Liver (tissue), 9 donors: Measurements from ENCODE around the gene USP16. TPM values are rescaled to one million over a fixed set of nuclear protein-coding genes. Genes with fewer than 3 reads are reported as not detected.

Source experiments
- DNase-seq: peaks from one replicate; pipeline ENCODE4 v3.0.0-alpha.2; 2017; ENCODE audit warnings: low spot score
- H3K27ac ChIP-seq, 2 donors: one replicate each; pipeline ENCODE4 v1.7.0; 2013; ENCODE audit warnings: inconsistent platforms in 2 of 2, low read length in 2 of 2, control low read depth in 1 of 2, low read depth in 1 of 2, mild to moderate bottlenecking in 1 of 2
- H3K27me3 ChIP-seq, 4 donors: one replicate each; pipeline versions ENCODE4 v1.6.1 to v1.7.0; 2013; ENCODE audit warnings: low read length in 3 of 4, inconsistent platforms in 1 of 4, mild to moderate bottlenecking in 1 of 4, moderate library complexity in 1 of 4; ENCODE audit not compliant: control insufficient read depth in 4 of 4, insufficient read depth in 4 of 4
- H3K36me3 ChIP-seq, 4 donors: one replicate each; pipeline versions ENCODE4 v1.6.1 to v1.7.0; 2013; ENCODE audit warnings: low read length in 3 of 4, mild to moderate bottlenecking in 3 of 4, low read depth in 1 of 4, moderate library complexity in 1 of 4; ENCODE audit not compliant: control insufficient read depth in 4 of 4, insufficient read depth in 3 of 4
- H3K4me1 ChIP-seq, 4 donors: one replicate each; pipeline versions ENCODE4 v1.6.1 to v1.7.0; 2013; ENCODE audit warnings: low read length in 3 of 4, mild to moderate bottlenecking in 3 of 4, moderate library complexity in 1 of 4; ENCODE audit not compliant: control insufficient read depth in 4 of 4, insufficient read depth in 4 of 4
- H3K4me3 ChIP-seq, 3 donors: one replicate each; pipeline versions ENCODE4 v1.6.1 to v1.7.0; 2013; ENCODE audit warnings: low read length in 3 of 3, control low read depth in 1 of 3, low read depth in 1 of 3, mild to moderate bottlenecking in 1 of 3
- H3K9ac ChIP-seq, 2 donors: one replicate each; pipeline ENCODE4 v1.7.0; 2013; ENCODE audit warnings: low read length in 2 of 2, mild to moderate bottlenecking in 2 of 2, moderate library complexity in 2 of 2, control low read depth in 1 of 2, low read depth in 1 of 2
- H3K9me3 ChIP-seq, 4 donors: one replicate each; pipeline versions ENCODE4 v1.6.1 to v1.7.0; 2013; ENCODE audit warnings: low read length in 3 of 4; ENCODE audit not compliant: control insufficient read depth in 4 of 4
- ATF3 ChIP-seq: IDR thresholded peaks from 2 replicates; pipeline ENCODE4 v1.6.1; 2016; ENCODE audit warnings: antibody characterized with exemption
- CTCF ChIP-seq: fragments of 150-350 bp; IDR thresholded peaks from 2 replicates; pipeline ENCODE4 v1.5.1; 2017; ENCODE audit warnings: improper control_type of control experiment, low read depth, low read length; ENCODE audit not compliant: missing input control
- EGR1 ChIP-seq, 2 donors: IDR thresholded peaks; 2 replicates each; pipeline ENCODE4 v1.6.1; 2016 to 2018; ENCODE audit warnings: antibody characterized with exemption in 2 of 2, low read depth in 2 of 2
- FOXA1 ChIP-seq: IDR thresholded peaks from 2 replicates; pipeline ENCODE4 v1.6.1; 2016; ENCODE audit warnings: antibody characterized with exemption
- FOXA2 ChIP-seq: IDR thresholded peaks from 2 replicates; pipeline ENCODE4 v1.6.1; 2016; ENCODE audit warnings: antibody characterized with exemption
- GABPA ChIP-seq, 2 donors: IDR thresholded peaks in 1 of 2; conservative IDR thresholded peaks in 1 of 2; 2 replicates each; pipeline ENCODE4 v1.6.1; 2016; ENCODE audit warnings: antibody characterized with exemption in 2 of 2, mild to moderate bottlenecking in 1 of 2, moderate library complexity in 1 of 2
- HNF4A ChIP-seq, 2 donors: conservative IDR thresholded peaks; 2 replicates each; pipeline ENCODE4 v1.6.1; 2016; ENCODE audit warnings: antibody characterized with exemption in 2 of 2, mild to moderate bottlenecking in 2 of 2
- HNF4G ChIP-seq: IDR thresholded peaks from 2 replicates; pipeline ENCODE4 v1.6.1; 2016; ENCODE audit warnings: antibody characterized with exemption
- JUND ChIP-seq, 2 donors: IDR thresholded peaks; 2 replicates each; pipeline ENCODE4 v1.6.1; 2016; ENCODE audit warnings: antibody characterized with exemption in 2 of 2
- MAX ChIP-seq: IDR thresholded peaks from 2 replicates; pipeline ENCODE4 v1.6.1; 2016; ENCODE audit warnings: antibody characterized with exemption
- NR2F2 ChIP-seq: IDR thresholded peaks from 2 replicates; pipeline ENCODE4 v1.6.1; 2016; ENCODE audit warnings: antibody characterized with exemption
- RAD21 ChIP-seq, 2 donors: IDR thresholded peaks; 2 replicates each; pipeline ENCODE4 v1.6.1; 2016; ENCODE audit warnings: antibody characterized with exemption in 2 of 2, mild to moderate bottlenecking in 2 of 2
- REST ChIP-seq: IDR thresholded peaks from 2 replicates; pipeline ENCODE4 v1.6.1; 2016; ENCODE audit warnings: antibody characterized with exemption, mild to moderate bottlenecking
- RXRA ChIP-seq, 2 donors: IDR thresholded peaks; 2 replicates each; pipeline ENCODE4 v1.6.1; 2017 to 2018; ENCODE audit warnings: antibody characterized with exemption in 2 of 2, mild to moderate bottlenecking in 1 of 2
- SP1 ChIP-seq: IDR thresholded peaks from 2 replicates; pipeline ENCODE4 v1.6.1; 2018; ENCODE audit warnings: antibody characterized with exemption, mild to moderate bottlenecking
- TAF1 ChIP-seq: conservative IDR thresholded peaks from 2 replicates; pipeline ENCODE4 v1.6.1; 2016; ENCODE audit warnings: antibody characterized with exemption, mild to moderate bottlenecking
- YY1 ChIP-seq: IDR thresholded peaks from 2 replicates; pipeline ENCODE4 v1.6.1; 2016; ENCODE audit warnings: antibody characterized with exemption, mild to moderate bottlenecking
- ZBTB33 ChIP-seq: IDR thresholded peaks from 2 replicates; pipeline ENCODE4 v1.6.1; 2016; ENCODE audit warnings: antibody characterized with exemption
- WGBS: extraction: QIAGEN DNeasy Blood & Tissue Kit; methylation state at CpG from one replicate; pipeline ENCODE4 v1.1.7; 2013; 5-methylcytosine and 5-hydroxymethylcytosine counted together
- polyA plus RNA-seq, 2 donors: library from polyadenylated mRNA; stranded (reverse) in 1 of 2; unstranded in 1 of 2; fragments of 200-250 nt in 1 of 2; fragments of >200 nt in 1 of 2; fragmentation: Nextera tagmentation in 1 of 2; extraction: Ambion mirVana in 1 of 2; gene quantifications; one replicate each; pipeline versions ENCODE4 v1.2.1 to v1.2.3, GENCODE V29; 2013 to 2015
- total RNA-seq, 2 donors: library from RNA; depleted of rRNA; stranded (reverse); fragments of >200 nt; gene quantifications; one replicate each; pipeline ENCODE4 v1.2.3, GENCODE V29; 2014
- donor health status: healthy.
- donor health status: healthy.
- donor health status: healthy.
- donor health status: healthy.
- donor health status: healthy.

Gene USP16
- total and polyA plus RNA-seq, 4 donors, result 13.3 to 45.3 (median 18.1) TPM

- TF ChIP-seq HNF4G (no peak), JUND (IDR thresholded peaks at IDR 0.05) (no peak), ATF3 (no peak), MAX (no peak), FOXA2 (no peak), HNF4A (conservative IDR thresholded peaks at IDR 0.05) (no peak), ZBTB33 (no peak), NR2F2 (no peak), TAF1 (no peak), SP1 (no peak), CTCF (no peak), GABPA (IDR thresholded peaks at IDR 0.05 in 1 of 2, conservative IDR thresholded peaks at IDR 0.05 in 1 of 2) (no peak), RXRA (IDR thresholded peaks at IDR 0.05) (no peak), RAD21 (IDR thresholded peaks at IDR 0.05) (no peak), EGR1 (IDR thresholded peaks at IDR 0.05; ENCODE audit: low read depth in 2 of 2) (no peak), REST (no peak), FOXA1 (no peak), YY1 (no peak)
- no peak overlapping the region for H3K9ac ChIP-seq
- no peaks in the 10 kb centered on the region for H3K9me3 ChIP-seq
- H3K4me3 ChIP-seq, result no peak overlapping the region
- H3K27me3 ChIP-seq, result no peaks in the 10 kb centered on the region
- WGBS, result 80% methylated on average over 3 of the region's 3 CpGs
- peaks cover 5 to 38% (median 31%) of the 10 kb centered on the region in 4 donors for H3K36me3 ChIP-seq
- no peaks in the 10 kb centered on the region for H3K4me1 ChIP-seq
- H3K27ac ChIP-seq, result no peak overlapping the region
- DNase-seq, result no peak
These were observed 49.1 kb upstream of the USP16 start for GRCh38 chr21:28975397-28975796.
